T-cell (primary cell): Measurements from ENCODE around the gene SEMA4D. TPM values are rescaled to one million over a fixed set of nuclear protein-coding genes. Genes with fewer than 3 reads are reported as not detected.

Experiments
- ATAC-seq, 4 experiments: fragments of 200-7000 bp in 3 of 4; fragments of 150-1000 bp in 1 of 4; cut with Tn5 transposase; replicated peaks in 1 of 4; 1 replicate in 3 of 4; 2 replicates in 1 of 4; pipeline ENCODE4 v1.10.0; 2021; ENCODE audit warnings: moderate library complexity in 3 of 4, mild to moderate bottlenecking in 2 of 4, moderate number of reproducible peaks in 1 of 4
- CTCF ChIA-PET, 2 donors: fragments of 300-600 bp; sonication (Branson Sonifier 250); formaldehyde crosslinking; loops; one replicate each; lab custom pipeline; 2022; ENCODE audit warnings: antibody characterized with exemption in 2 of 2; lab: Charles Lee
- POLR2A ChIA-PET, 2 donors: fragments of 300-600 bp; sonication (Branson Sonifier 250); formaldehyde crosslinking; loops; one replicate each; lab custom pipeline; 2022; ENCODE audit warnings: antibody characterized with exemption in 2 of 2; lab: Charles Lee
- DNase-seq, 35 experiments: peaks; one replicate each; pipeline versions ENCODE4 v3.0.0 to v3.0.0-alpha.2; 2013 to 2023
- H3K27ac ChIP-seq: one replicate; pipeline ENCODE4 v1.5.1; 2013; ENCODE audit warnings: low read length
- H3K27me3 ChIP-seq, 2 experiments: replicated peaks in 1 of 2; 1 replicate in 1 of 2; 2 replicates in 1 of 2; pipeline versions ENCODE4 v1.6.1 to v1.7.0; 2013; ENCODE audit warnings: low read length in 1 of 2, mixed read lengths in 1 of 2; ENCODE audit not compliant: control insufficient read depth in 2 of 2, insufficient read depth in 2 of 2; ENCODE audit errors: extremely low read depth in 1 of 2
- H3K36me3 ChIP-seq, 2 donors: 1 replicate in 1 of 2; 2 replicates in 1 of 2; pipeline versions ENCODE4 v1.6.1 to v1.7.0; 2013; ENCODE audit warnings: low read length in 1 of 2; ENCODE audit not compliant: control insufficient read depth in 2 of 2, insufficient read depth in 1 of 2; ENCODE audit errors: extremely low read depth in 1 of 2
- H3K4me1 ChIP-seq, 2 experiments: 1 replicate in 1 of 2; 2 replicates in 1 of 2; pipeline versions ENCODE4 v1.6.1 to v1.7.0; 2013; ENCODE audit warnings: low read length in 2 of 2, mixed read lengths in 1 of 2; ENCODE audit not compliant: insufficient read depth in 2 of 2, control insufficient read depth in 1 of 2; ENCODE audit errors: extremely low read depth in 1 of 2
- H3K4me3 ChIP-seq, 2 donors: 1 replicate in 1 of 2; 2 replicates in 1 of 2; pipeline versions ENCODE4 v1.5.1 to v1.7.0; 2013; ENCODE audit warnings: mild to moderate bottlenecking in 2 of 2, low read length in 1 of 2, moderate library complexity in 1 of 2; ENCODE audit not compliant: control insufficient read depth in 1 of 2; ENCODE audit errors: extremely low read depth in 1 of 2
- H3K9me3 ChIP-seq: 2 replicates; pipeline ENCODE4 v1.7.0; 2013
- H3K27ac Mint-ChIP-seq, 2 donors: one replicate each; pipeline ENCODE4 v1.8.0; 2020 to 2021; ENCODE audit warnings: mild to moderate bottlenecking in 2 of 2, mixed read lengths in 2 of 2
- H3K27me3 Mint-ChIP-seq, 2 donors: one replicate each; pipeline ENCODE4 v1.8.0; 2021 to 2022; ENCODE audit warnings: mixed read lengths in 2 of 2
- H3K36me3 Mint-ChIP-seq: one replicate; pipeline ENCODE4 v1.8.0; 2021; ENCODE audit warnings: mixed read lengths
- H3K4me1 Mint-ChIP-seq, 3 donors: one replicate each; pipeline ENCODE4 v1.8.0; 2020 to 2022; ENCODE audit warnings: mixed read lengths in 3 of 3, mild to moderate bottlenecking in 1 of 3
- H3K4me3 Mint-ChIP-seq, 3 donors: one replicate each; pipeline ENCODE4 v1.8.0; 2020 to 2022; ENCODE audit warnings: mild to moderate bottlenecking in 3 of 3, mixed read lengths in 3 of 3, moderate library complexity in 3 of 3
- H3K9me3 Mint-ChIP-seq, 3 donors: one replicate each; pipeline ENCODE4 v1.8.0; 2020 to 2022; ENCODE audit warnings: mixed read lengths in 3 of 3
- WGBS: methylation state at CpG from one replicate; pipeline ENCODE4 v1.1.5; 2013; ENCODE audit warnings: missing lambda C conversion rate; ENCODE audit not compliant: insufficient coverage; 5-methylcytosine and 5-hydroxymethylcytosine counted together
- total RNA-seq, 35 experiments: library from RNA in 6 of 35; stranded (reverse) in 6 of 35; fragments of 120-200 nt in 1 of 35; gene quantifications; one replicate each; pipeline versions ENCODE4 v1.2.1 to v1.2.4 and lab custom pipeline; 2013 to 2026

The SEMA4D gene
- total RNA-seq, 5 donors from 2014 or later (not counting 1 experiment from before 2014, with no cell fraction given), result 347 to 585 (median 434) TPM

DNA sequence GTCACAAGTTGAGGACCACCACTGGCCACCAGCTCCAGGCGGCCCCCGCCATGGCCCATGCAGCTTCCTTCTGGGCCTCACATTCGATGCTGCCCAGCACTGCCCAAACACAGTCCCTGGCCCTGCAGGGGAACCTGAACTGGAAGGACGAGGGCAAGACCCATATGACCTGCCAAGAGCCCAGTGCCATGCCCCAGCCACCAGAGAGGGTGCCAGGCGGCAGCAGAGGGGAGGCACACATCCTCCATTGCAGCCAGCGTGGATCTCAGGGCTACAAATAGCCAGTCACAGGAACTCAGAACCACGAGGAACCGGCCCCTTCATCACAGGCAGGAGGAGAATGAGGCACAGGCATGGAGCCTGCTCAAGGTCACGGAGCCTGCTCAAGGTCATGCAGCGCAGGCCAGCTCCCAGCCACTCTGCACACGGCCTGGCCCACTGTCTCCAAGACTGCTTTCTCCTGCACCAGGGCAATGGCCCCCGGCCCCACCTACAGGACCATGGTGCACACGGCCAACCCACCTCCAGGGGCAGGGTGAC lies 69.6 kb downstream of the SEMA4D start:
- ATAC-seq (no peak), DNase-seq (no peak)
- H3K27ac Mint-ChIP-seq, result peak overlapping the region; percentile 89 to 94
- no peaks in the 10 kb centered on the region for H3K27me3 Mint-ChIP-seq
- peaks cover 13% of the 10 kb centered on the region for H3K36me3 Mint-ChIP-seq
- ChIA-PET POLR2A (interaction anchor here (0.6 to 1.0 kb wide), 3 partner anchors 23 to 261 kb away, joined by 3 to 4 read pairs (median 3); no protein-coding TSS in a partner anchor), CTCF (interaction anchor here (0.7 to 4.9 kb wide), 10 partner anchors 9 to 122 kb away, joined by 3 to 66 read pairs (median 4); no protein-coding TSS in a partner anchor)
- Histone ChIP-seq H3K9me3 (no peaks in the 10 kb centered on the region), H3K36me3 (peaks cover 0 to 27% of the 10 kb centered on the region in 2 donors), H3K4me3 (no peak overlapping the region), H3K4me1 (peaks cover 27 to 100% of the 10 kb centered on the region in 2 experiments), H3K27me3 (no peaks in the 10 kb centered on the region), H3K27ac (peak overlapping the region; percentile 67)
- H3K4me3 Mint-ChIP-seq, result peak overlapping the region in 2 of 3 donors; percentile 51 to 70
- no peaks in the 10 kb centered on the region for H3K9me3 Mint-ChIP-seq
- 83% methylated on average over 12 of the region's 13 CpGs for WGBS
- H3K4me1 Mint-ChIP-seq, result peaks cover 99% of the 10 kb centered on the region in 3 donors

DNA sequence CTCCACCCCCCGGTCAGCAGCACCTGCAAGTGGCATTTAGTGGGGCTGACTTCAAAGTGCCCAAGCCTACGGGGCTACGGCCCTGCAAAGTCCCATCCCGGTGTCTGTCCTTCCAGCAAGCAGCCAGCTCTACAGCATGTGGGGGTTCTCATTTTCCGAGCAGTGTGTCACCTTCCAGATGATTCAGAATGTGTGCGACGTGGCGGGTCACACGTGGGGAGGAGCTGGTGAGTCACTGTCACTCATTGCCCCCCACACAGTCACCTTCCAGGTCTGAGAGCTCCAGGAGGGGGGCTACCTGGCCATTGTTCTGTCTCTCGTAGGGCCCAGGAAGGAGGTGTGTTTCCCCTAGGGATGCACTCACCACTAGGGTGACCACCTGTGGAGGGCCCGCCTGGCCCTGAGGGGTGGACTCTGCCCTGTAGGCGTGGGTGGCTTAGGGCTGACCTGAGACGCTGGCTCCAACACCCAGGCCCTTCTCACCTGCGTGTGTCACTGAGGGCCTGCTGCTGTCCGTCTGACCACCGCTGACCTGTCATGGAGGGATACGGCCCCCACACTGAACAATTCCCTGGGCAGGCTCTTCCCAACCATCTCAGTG lies 70.2 kb downstream of the SEMA4D start:
- no peaks in the 10 kb centered on the region for H3K27me3 ChIP-seq
- ChIA-PET CTCF (interaction anchor here (0.6 to 4.9 kb wide), 5 partner anchors 9 to 121 kb away, joined by 3 to 66 read pairs (median 3); no protein-coding TSS in a partner anchor), POLR2A (interaction anchor here (0.6 to 1.0 kb wide), 2 partner anchors 24 to 96 kb away, joined by 3 to 4 read pairs; no protein-coding TSS in a partner anchor)
- ATAC-seq, result peak; percentile 23 to 73 (median 71)
- 57% methylated on average over 12 of the region's 17 CpGs for WGBS
- H3K36me3 Mint-ChIP-seq, result peaks cover 12% of the 10 kb centered on the region
- H3K4me1 ChIP-seq, result peaks cover 27 to 100% of the 10 kb centered on the region in 2 experiments
- H3K27me3 Mint-ChIP-seq, result no peaks in the 10 kb centered on the region
- peaks cover 0 to 23% of the 10 kb centered on the region in 2 donors for H3K36me3 ChIP-seq
- H3K9me3 Mint-ChIP-seq, result no peaks in the 10 kb centered on the region
- H3K4me3 Mint-ChIP-seq, result peak overlapping the region; percentile 51 to 70 (median 66)
- peak overlapping the region; percentile 89 to 94 for H3K27ac Mint-ChIP-seq
- no peaks in the 10 kb centered on the region for H3K9me3 ChIP-seq
- H3K4me1 Mint-ChIP-seq, result peaks cover 99 to 100% (median 100%) of the 10 kb centered on the region in 3 donors
- peak overlapping the region; percentile 67 for H3K27ac ChIP-seq
- H3K4me3 ChIP-seq, result no peak overlapping the region
- DNase-seq, result peak in 29 of 35 experiments; percentile 28 to 72 (median 50)

GRCh38 chr9:89426384-89426961 lies 71.4 kb downstream of the SEMA4D start:
- Histone ChIP-seq H3K4me1 (peaks cover 27 to 98% of the 10 kb centered on the region in 2 experiments), H3K36me3 (peaks cover 4 to 26% of the 10 kb centered on the region in 2 donors), H3K4me3 (no peak overlapping the region), H3K27me3 (no peaks in the 10 kb centered on the region), H3K9me3 (no peaks in the 10 kb centered on the region), H3K27ac (peak overlapping the region; percentile 67)
- H3K9me3 Mint-ChIP-seq, result no peaks in the 10 kb centered on the region
- ChIA-PET POLR2A (interaction anchor here (0.5 to 0.9 kb wide), 2 partner anchors 9 to 89 kb away, joined by 3 to 4 read pairs; no protein-coding TSS in a partner anchor), CTCF (interaction anchor here in 1 of 2 donors (0.5 to 2.6 kb wide), 5 partner anchors 24 to 122 kb away, joined by 3 to 15 read pairs (median 3); no protein-coding TSS in a partner anchor)
- ATAC-seq (peak in 2 of 4 experiments; percentile 6 to 23), DNase-seq (peak in 3 of 35 experiments; percentile 39 to 51 (median 43))
- no peaks in the 10 kb centered on the region for H3K27me3 Mint-ChIP-seq
- WGBS, result 29% methylated on average over 11 of the region's 14 CpGs
- peak overlapping the region; percentile 89 to 94 for H3K27ac Mint-ChIP-seq
- peak overlapping the region; percentile 40 to 70 (median 51) for H3K4me3 Mint-ChIP-seq
- H3K4me1 Mint-ChIP-seq, result peaks cover 99 to 100% (median 100%) of the 10 kb centered on the region in 3 donors
- H3K36me3 Mint-ChIP-seq, result peaks cover 14% of the 10 kb centered on the region

GRCh38 chr9:89425921-89426383 lies 72.0 kb downstream of the SEMA4D start:
- H3K4me1 ChIP-seq, result peaks cover 31 to 98% of the 10 kb centered on the region in 2 experiments
- ChIA-PET CTCF (interaction anchor here in 1 of 2 donors (0.5 to 2.6 kb wide), 5 partner anchors 24 to 123 kb away, joined by 3 to 15 read pairs (median 3); no protein-coding TSS in a partner anchor), POLR2A (no interaction called here)
- no peak overlapping the region for H3K4me3 ChIP-seq
- H3K9me3 Mint-ChIP-seq, result no peaks in the 10 kb centered on the region
- 78% methylated on average over 3 of the region's 7 CpGs for WGBS
- no peaks in the 10 kb centered on the region for H3K27me3 ChIP-seq
- H3K36me3 ChIP-seq, result peaks cover 4 to 26% of the 10 kb centered on the region in 2 donors
- DNase-seq, result no peak
- ATAC-seq, result no peak
- peak overlapping the region; percentile 40 to 70 (median 51) for H3K4me3 Mint-ChIP-seq
- H3K9me3 ChIP-seq, result no peaks in the 10 kb centered on the region
- H3K27ac ChIP-seq, result peak overlapping the region; percentile 67
- peaks cover 14% of the 10 kb centered on the region for H3K36me3 Mint-ChIP-seq
- peaks cover 99 to 100% (median 100%) of the 10 kb centered on the region in 3 donors for H3K4me1 Mint-ChIP-seq
- H3K27ac Mint-ChIP-seq, result peak overlapping the region; percentile 89 to 94
- no peaks in the 10 kb centered on the region for H3K27me3 Mint-ChIP-seq

DNA sequence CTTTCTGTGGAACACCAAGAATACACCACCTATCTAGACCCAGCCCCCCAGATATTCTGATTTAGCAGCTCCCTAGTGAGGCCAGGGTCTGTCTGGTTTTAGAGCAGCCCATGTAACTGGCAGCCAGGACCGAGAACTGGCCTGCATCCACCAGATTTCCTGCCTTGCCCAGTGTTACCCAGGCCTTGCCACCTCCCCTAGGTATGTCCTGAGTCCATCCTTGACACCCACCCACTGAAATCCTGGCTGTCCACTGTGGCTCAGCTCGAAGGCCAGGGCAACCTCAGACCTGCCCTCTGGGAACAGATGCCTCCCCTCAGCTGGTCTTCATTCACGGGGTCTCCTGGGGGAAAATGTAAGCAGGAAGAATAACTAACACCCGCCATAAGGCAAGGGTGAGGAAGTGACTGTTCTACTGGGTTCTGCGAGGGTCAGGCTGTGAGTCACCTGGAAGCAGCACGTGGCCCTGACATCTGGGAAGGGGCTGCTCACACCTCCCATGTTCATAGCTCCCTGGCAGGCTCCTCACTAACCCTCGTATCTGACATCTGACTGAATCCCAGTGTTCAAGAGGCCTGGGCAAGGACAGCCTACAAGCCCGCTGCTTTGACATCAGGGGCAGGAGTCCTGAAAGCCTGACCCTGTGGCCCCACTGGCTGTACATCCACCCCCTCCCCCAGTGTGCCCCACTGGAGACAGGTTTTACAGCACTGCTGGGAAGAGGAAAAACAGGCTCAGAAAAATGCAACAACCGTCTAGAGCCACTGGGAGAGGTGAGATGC lies 72.7 kb downstream of the SEMA4D start:
- Mint-ChIP-seq H3K36me3 (peaks cover 14% of the 10 kb centered on the region), H3K4me3 (peak overlapping the region in 1 of 3 donors; percentile 70), H3K27ac (peak overlapping the region; percentile 89 to 94), H3K9me3 (no peaks in the 10 kb centered on the region), H3K27me3 (no peaks in the 10 kb centered on the region), H3K4me1 (peaks cover 99 to 100% (median 100%) of the 10 kb centered on the region in 3 donors)
- Histone ChIP-seq H3K4me3 (no peak overlapping the region), H3K4me1 (peaks cover 37 to 98% of the 10 kb centered on the region in 2 experiments), H3K9me3 (no peaks in the 10 kb centered on the region), H3K36me3 (peaks cover 5 to 26% of the 10 kb centered on the region in 2 donors), H3K27ac (peak overlapping the region; percentile 67), H3K27me3 (no peaks in the 10 kb centered on the region)
- no peak for DNase-seq
- ATAC-seq, result no peak
- 50% methylated on average over 5 of the region's 9 CpGs for WGBS
- CTCF ChIA-PET, result interaction anchor here (1.4 to 2.6 kb wide), 3 partner anchors 12 to 124 kb away, joined by 3 to 15 read pairs (median 9); no protein-coding TSS in a partner anchor
- POLR2A ChIA-PET, result no interaction called here
